HepG2 (cell line): ENCODE data around the gene RPUSD4. TPM values are rescaled to one million over a fixed set of nuclear protein-coding genes. Genes with fewer than 3 reads are reported as not detected.

Experiments
- AHDC1 ChIP-seq: sonication (generic); formaldehyde crosslinking; IDR thresholded peaks from 2 replicates; pipeline ENCODE4 v1.5.1; 2020; ENCODE audit warnings: mild to moderate bottlenecking, missing genetic modification reagents, borderline replicate concordance
- DPF2 ChIP-seq: sonication (generic); formaldehyde crosslinking; IDR thresholded peaks from 2 replicates; pipeline ENCODE4 v1.4.0; 2020; ENCODE audit warnings: mild to moderate bottlenecking, low read depth, missing genetic modification reagents, borderline replicate concordance
- KLF15 ChIP-seq: sonication (generic); formaldehyde crosslinking; IDR thresholded peaks from 2 replicates; pipeline ENCODE4 v1.8.1; 2023; ENCODE audit warnings: borderline replicate concordance, mild to moderate bottlenecking, inconsistent platforms, missing genetic modification reagents, mixed read lengths
- MTA1 ChIP-seq: sonication (generic); formaldehyde crosslinking; IDR thresholded peaks from 2 replicates; pipeline ENCODE4 v1.4.0; 2020; ENCODE audit warnings: missing genetic modification reagents, mild to moderate bottlenecking, borderline replicate concordance
- MTERF4 ChIP-seq: sonication (generic); formaldehyde crosslinking; IDR thresholded peaks from 2 replicates; pipeline ENCODE4 v1.8.0; 2023; ENCODE audit warnings: mild to moderate bottlenecking, missing genetic modification reagents
- NRL ChIP-seq: sonication (generic); formaldehyde crosslinking; IDR thresholded peaks from 2 replicates; pipeline ENCODE4 v1.5.0; 2020; ENCODE audit warnings: missing genetic modification reagents, mild to moderate bottlenecking, moderate library complexity, borderline replicate concordance
- PITX1 ChIP-seq: sonication (generic); formaldehyde crosslinking; IDR thresholded peaks from 2 replicates; pipeline ENCODE4 v1.5.1; 2020; ENCODE audit warnings: mild to moderate bottlenecking, missing genetic modification reagents
- POGZ ChIP-seq: sonication (generic); formaldehyde crosslinking; IDR thresholded peaks from 2 replicates; pipeline ENCODE4 v1.4.0; 2020; ENCODE audit warnings: mild to moderate bottlenecking, missing genetic modification reagents
- RFX1 ChIP-seq: fragments of 450-650 bp; IDR thresholded peaks from 2 replicates; pipeline ENCODE4 v1.6.1; 2017
- RFXANK ChIP-seq: IDR thresholded peaks from 2 replicates; pipeline ENCODE4 v1.6.1; 2016
- TAF1 ChIP-seq: sonication (generic); formaldehyde crosslinking; IDR thresholded peaks from 2 replicates; pipeline ENCODE4 v1.4.0; 2020; ENCODE audit warnings: missing genetic modification reagents
- ZNF292 ChIP-seq: sonication (generic); formaldehyde crosslinking; IDR thresholded peaks from 2 replicates; pipeline ENCODE4 v1.8.1; 2022; ENCODE audit warnings: mild to moderate bottlenecking, low read depth, missing genetic modification reagents, borderline replicate concordance
- ZNF362 ChIP-seq: sonication (generic); formaldehyde crosslinking; IDR thresholded peaks from 2 replicates; pipeline ENCODE4 v1.4.0; 2020; ENCODE audit warnings: missing genetic modification reagents, mild to moderate bottlenecking, borderline replicate concordance
- ZNF747 ChIP-seq: sonication (generic); formaldehyde crosslinking; IDR thresholded peaks from 2 replicates; pipeline ENCODE4 v1.8.1; 2023; ENCODE audit warnings: missing genetic modification reagents, mild to moderate bottlenecking, borderline replicate concordance
- ZNF749 ChIP-seq: sonication (generic); formaldehyde crosslinking; IDR thresholded peaks from 2 replicates; pipeline ENCODE4 v1.8.0; 2022; ENCODE audit warnings: mild to moderate bottlenecking, missing genetic modification reagents, moderate library complexity, borderline replicate concordance
- ZSCAN9 ChIP-seq: IDR thresholded peaks from 2 replicates; pipeline ENCODE4 v1.6.1; 2016; ENCODE audit warnings: borderline replicate concordance
- polyA plus RNA-seq, 8 experiments: library from polyadenylated mRNA; depleted of rRNA in 3 of 8; stranded (reverse) in 7 of 8; unstranded in 1 of 8; fragments of >200 nt; fragmentation: Illumina TruSeq in 4 of 8; extraction: Trizol in 4 of 8; gene quantifications; 2 replicates each; pipeline versions ENCODE4 v1.2.1 to v1.2.3, GENCODE V29; 2011 to 2016; ENCODE audit warnings: low read depth in 4 of 8, missing spikeins in 1 of 8, mixed read lengths in 1 of 8; ENCODE audit not compliant: insufficient read depth in 1 of 8
- total RNA-seq, 5 experiments: library from RNA; depleted of rRNA; stranded (reverse); fragments of >200 nt; fragmentation: Illumina TruSeq; extraction: Trizol; gene quantifications; 2 replicates each; pipeline ENCODE4 v1.2.3, GENCODE V29; 2016; ENCODE audit warnings: low read depth in 1 of 5
- TF ChIP-seq, protein P1 (sequence below): sonication (generic); formaldehyde crosslinking; IDR thresholded peaks from 2 replicates; pipeline ENCODE4 v1.5.0; 2020; ENCODE audit warnings: missing genetic modification reagents
- TF ChIP-seq, protein P2 (sequence below), 2 experiments: fragments of 450-650 bp in 1 of 2; sonication (generic) in 1 of 2; formaldehyde crosslinking; IDR thresholded peaks; 2 replicates each; pipeline versions ENCODE4 v1.5.0 to v1.8.0; 2020 to 2022; ENCODE audit warnings: mild to moderate bottlenecking in 1 of 2, missing genetic modification reagents in 1 of 2

The RPUSD4 gene
- total and polyA plus RNA-seq, 2 of the 13 experiments (the other 11 are each of a cell fraction or from before 2014, with no cell fraction given), result 45.0 to 52.9 TPM

DNA sequence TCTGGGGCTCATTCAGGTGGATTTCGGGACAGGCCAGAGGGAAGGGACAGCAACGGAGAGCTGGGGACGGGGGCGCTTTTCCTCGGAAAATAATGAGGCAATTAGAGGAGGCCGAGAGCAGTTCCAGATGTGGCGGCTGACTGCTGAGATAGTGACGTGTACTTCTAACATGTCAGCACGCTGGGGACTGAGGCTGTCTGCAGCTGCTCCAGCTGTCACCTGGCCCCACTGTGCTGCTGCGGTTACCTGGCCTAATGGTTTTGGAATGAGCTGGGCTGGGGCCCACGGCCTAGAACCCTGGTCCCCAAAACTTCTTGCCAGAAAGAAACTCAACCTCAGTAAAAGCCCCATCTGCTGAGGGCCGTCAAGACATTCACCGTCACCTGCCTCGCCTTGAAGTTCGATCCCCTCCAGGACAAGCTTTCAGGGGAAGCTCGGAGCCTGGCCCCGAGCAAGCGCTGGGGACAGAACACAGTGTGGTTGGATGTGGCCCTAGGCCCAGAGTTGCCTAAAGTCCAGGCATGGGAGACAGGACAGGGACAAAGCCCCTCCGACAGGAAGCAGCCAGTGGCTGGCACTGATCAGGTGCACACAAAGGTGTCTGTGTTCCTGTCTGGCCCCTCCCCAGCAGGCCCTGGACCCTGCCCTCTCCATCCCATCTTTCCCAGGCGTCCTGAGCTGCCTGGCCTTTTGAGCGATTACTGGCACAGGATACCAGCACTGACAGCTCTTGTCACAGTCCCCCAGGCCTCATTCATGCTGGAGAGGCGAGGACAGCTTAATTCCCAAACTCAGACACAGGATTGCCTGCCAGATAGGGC, 22.1 kb downstream of the RPUSD4 start (continued):
- peak; percentile 60; the same call in 1 of the 2 replicates for TF ChIP-seq AHDC1 (CRISPR knock-in tag)
- peak; percentile 92; the same call in 1 of the 2 replicates for TF ChIP-seq ZNF292 (CRISPR knock-in tag)
- TF ChIP-seq ZNF362 (CRISPR knock-in tag), result 0 out of 2 replicates have a peak, but pooled peaks have one; percentile 19
- peak; percentile 75; the same call in 1 of the 2 replicates for TF ChIP-seq MTA1
- peak; percentile 61; the same call in 1 of the 2 replicates for TF ChIP-seq DPF2
- no peak for TF ChIP-seq KLF15 (CRISPR knock-in tag)
- no peak for TF ChIP-seq PITX1
- peak; percentile 68 for TF ChIP-seq POGZ
- TF ChIP-seq ZNF749 (CRISPR knock-in tag), result peak; percentile 23; the same call in 1 of the 2 replicates
- TF ChIP-seq NRL (CRISPR knock-in tag), result peak; percentile 28; the same call in 1 of the 2 replicates
- TF ChIP-seq RFXANK (CRISPR knock-in tag), result 0 out of 2 replicates have a peak, but pooled peaks have one; percentile 34
- TF ChIP-seq, protein P1, sequence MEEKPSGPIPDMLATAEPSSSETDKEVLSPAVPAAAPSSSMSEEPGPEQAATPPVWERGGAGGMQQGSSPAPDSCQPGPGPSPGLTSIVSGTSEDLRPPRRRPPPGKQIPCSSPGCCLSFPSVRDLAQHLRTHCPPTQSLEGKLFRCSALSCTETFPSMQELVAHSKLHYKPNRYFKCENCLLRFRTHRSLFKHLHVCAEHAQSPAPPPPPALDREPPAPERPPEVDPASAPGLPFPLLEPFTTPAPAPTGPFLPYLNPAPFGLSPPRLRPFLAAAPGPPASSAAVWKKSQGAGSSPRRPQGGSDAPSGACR (CRISPR knock-in tag), result peak; percentile 72; the same call in 1 of the 2 replicates
- TF ChIP-seq, protein P2, sequence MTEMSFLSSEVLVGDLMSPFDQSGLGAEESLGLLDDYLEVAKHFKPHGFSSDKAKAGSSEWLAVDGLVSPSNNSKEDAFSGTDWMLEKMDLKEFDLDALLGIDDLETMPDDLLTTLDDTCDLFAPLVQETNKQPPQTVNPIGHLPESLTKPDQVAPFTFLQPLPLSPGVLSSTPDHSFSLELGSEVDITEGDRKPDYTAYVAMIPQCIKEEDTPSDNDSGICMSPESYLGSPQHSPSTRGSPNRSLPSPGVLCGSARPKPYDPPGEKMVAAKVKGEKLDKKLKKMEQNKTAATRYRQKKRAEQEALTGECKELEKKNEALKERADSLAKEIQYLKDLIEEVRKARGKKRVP (CRISPR knock-in tag; IDR thresholded peaks at IDR 0.05), result no peak
- peak; percentile 59; the same call in 1 of the 2 replicates for TF ChIP-seq ZSCAN9 (CRISPR knock-in tag)
- TF ChIP-seq TAF1 (CRISPR knock-in tag), result peak; percentile 51; the same call in 1 of the 2 replicates
- TF ChIP-seq ZNF747 (CRISPR knock-in tag), result peak; percentile 68; the same call in 1 of the 2 replicates
- TF ChIP-seq RFX1, result no peak
- TF ChIP-seq MTERF4 (CRISPR knock-in tag), result peak; percentile 92; the same call in 1 of the 2 replicates
